IMR-90 (cell line): ENCODE measurements around the gene ZC3H12D. TPM values are rescaled to one million over a fixed set of nuclear protein-coding genes. Genes with fewer than 3 reads are reported as not detected.

Experiments used
- ATAC-seq: fragments of 200-7000 bp; cut with Tn5 transposase; 2 replicates; pipeline ENCODE4 v1.9.1; 2020; ENCODE audit warnings: low read depth, mild to moderate bottlenecking, moderate library complexity
- BruUV-seq: library from RNA; stranded (reverse); fragments of 400-500 nt; replicated peaks from 2 replicates; lab custom pipeline; 2021; lab: Mats Ljungman, UMichigan
- CTCF ChIA-PET: fragments of 300-600 bp; formaldehyde crosslinking; extraction: SDS; loops from one replicate; lab custom pipeline; 2021; ENCODE audit warnings: antibody characterized with exemption; lab: Yijun Ruan, JAX
- POLR2A ChIA-PET: fragments of 300-600 bp; sonication (Branson Sonifier 250); formaldehyde crosslinking; loops from one replicate; lab custom pipeline; 2022; ENCODE audit warnings: antibody characterized with exemption; ENCODE audit not compliant: unreplicated experiment; lab: Charles Lee
- DNase-seq: peaks from one replicate; pipeline ENCODE4 v3.0.0; 2013
- H2AFZ ChIP-seq: replicated peaks from 2 replicates; pipeline ENCODE3; 2013; ENCODE audit warnings: low read length, mild to moderate bottlenecking; ENCODE audit not compliant: poor library complexity
- H2AK5ac ChIP-seq: 2 replicates; pipeline ENCODE4 v1.6.1; 2013; ENCODE audit warnings: low read depth, low read length, inconsistent platforms
- H2AK9ac ChIP-seq: replicated peaks from 2 replicates; pipeline ENCODE3; 2013; ENCODE audit warnings: mild to moderate bottlenecking, low read depth, low read length, moderate library complexity; ENCODE audit not compliant: poor library complexity
- H2BK120ac ChIP-seq: 2 replicates; pipeline ENCODE4 v1.6.1; 2013; ENCODE audit warnings: low read depth, low read length, inconsistent platforms
- H2BK15ac ChIP-seq: 3 replicates; pipeline ENCODE4 v1.6.1; 2013; ENCODE audit warnings: low read depth, low read length, inconsistent platforms
- H2BK20ac ChIP-seq: 2 replicates; pipeline ENCODE4 v1.6.1; 2013; ENCODE audit warnings: low read depth, mild to moderate bottlenecking, inconsistent platforms, low read length, moderate library complexity
- H2BK5ac ChIP-seq: 2 replicates; pipeline ENCODE4 v1.6.1; 2013; ENCODE audit warnings: mild to moderate bottlenecking, low read depth, low read length, inconsistent platforms; ENCODE audit not compliant: poor library complexity, severe bottlenecking
- H3K14ac ChIP-seq: replicated peaks from 2 replicates; pipeline ENCODE4 v1.6.1; 2013; ENCODE audit warnings: low read depth, low read length, inconsistent platforms
- H3K18ac ChIP-seq: 2 replicates; pipeline ENCODE4 v1.6.1; 2013; ENCODE audit warnings: low read depth, low read length, control low read depth
- H3K23ac ChIP-seq: 2 replicates; pipeline ENCODE4 v1.6.1; 2013; ENCODE audit warnings: low read depth, low read length, inconsistent platforms
- H3K27ac ChIP-seq: 2 replicates; pipeline ENCODE4 v1.5.1; 2013; ENCODE audit warnings: mild to moderate bottlenecking, control low read depth, low read length; ENCODE audit not compliant: insufficient read depth
- H3K27me3 ChIP-seq: 2 replicates; pipeline ENCODE4 v1.6.1; 2013; ENCODE audit warnings: low read length; ENCODE audit not compliant: control insufficient read depth, insufficient read depth
- H3K36me3 ChIP-seq: 2 replicates; pipeline ENCODE4 v1.6.1; 2013; ENCODE audit warnings: low read length, mixed read lengths; ENCODE audit not compliant: control insufficient read depth, insufficient read depth
- H3K4ac ChIP-seq: 2 replicates; pipeline ENCODE4 v1.6.1; 2013; ENCODE audit warnings: low read depth, low read length, inconsistent platforms
- H3K4me1 ChIP-seq: 2 replicates; pipeline ENCODE4 v1.6.1; 2013; ENCODE audit warnings: low read length, mixed read lengths; ENCODE audit not compliant: control insufficient read depth, insufficient read depth
- H3K4me2 ChIP-seq: 2 replicates; pipeline ENCODE4 v1.6.1; 2013; ENCODE audit warnings: low read depth, mild to moderate bottlenecking, control low read depth, low read length, moderate library complexity
- H3K4me3 ChIP-seq: 2 replicates; pipeline ENCODE4 v1.5.1; 2013; ENCODE audit warnings: low read depth, mild to moderate bottlenecking, control low read depth, low read length, moderate library complexity; ENCODE audit not compliant: insufficient read depth
- H3K56ac ChIP-seq: 2 replicates; pipeline ENCODE4 v1.6.1; 2013; ENCODE audit warnings: low read length, inconsistent platforms; ENCODE audit not compliant: insufficient read depth; ENCODE audit errors: extremely low read depth
- H3K79me1 ChIP-seq, 2 experiments: 2 replicates each; pipeline ENCODE4 v1.6.1; 2013; ENCODE audit warnings: low read length in 2 of 2, inconsistent platforms in 1 of 2, low read depth in 1 of 2
- H3K9ac ChIP-seq: 2 replicates; pipeline ENCODE4 v1.6.1; 2013; ENCODE audit warnings: low read depth, low read length, control low read depth
- H3K9me1 ChIP-seq: 2 replicates; pipeline ENCODE4 v1.6.1; 2013; ENCODE audit warnings: low read length, inconsistent platforms; ENCODE audit not compliant: insufficient read depth
- H3K9me3 ChIP-seq: 2 replicates; pipeline ENCODE4 v1.6.1; 2013; ENCODE audit warnings: low read length; ENCODE audit not compliant: control insufficient read depth, insufficient read depth
- H4K20me1 ChIP-seq: 2 replicates; pipeline ENCODE4 v1.6.1; 2013; ENCODE audit warnings: low read length, inconsistent platforms; ENCODE audit not compliant: insufficient read depth
- H4K5ac ChIP-seq: 2 replicates; pipeline ENCODE4 v1.6.1; 2013; ENCODE audit warnings: mild to moderate bottlenecking, low read depth, low read length, control low read depth
- H4K8ac ChIP-seq, 2 experiments: 2 replicates each; pipeline ENCODE4 v1.6.1; 2013; ENCODE audit warnings: low read depth in 2 of 2, low read length in 2 of 2, control low read depth in 1 of 2, inconsistent platforms in 1 of 2
- H4K91ac ChIP-seq: 2 replicates; pipeline ENCODE4 v1.6.1; 2013; ENCODE audit warnings: low read depth, low read length, inconsistent platforms; ENCODE audit not compliant: insufficient read depth
- CHD1 ChIP-seq: IDR thresholded peaks from 2 replicates; pipeline ENCODE4 v1.6.1; 2012; ENCODE audit warnings: low read depth, low read length, improper control_type of control experiment
- MAZ ChIP-seq: IDR thresholded peaks from 2 replicates; pipeline ENCODE4 v1.6.1; 2012; ENCODE audit warnings: low read depth, mild to moderate bottlenecking, low read length, improper control_type of control experiment, moderate library complexity, borderline replicate concordance
- USF2 ChIP-seq: fragments of 150-350 bp; IDR thresholded peaks from 2 replicates; pipeline ENCODE4 v1.6.1; 2017; ENCODE audit warnings: mild to moderate bottlenecking, antibody characterized with exemption, low read length, low read depth
- WGBS, 2 experiments: methylation state at CpG; one replicate each; pipeline versions ENCODE4 v1.1.5 to v1.1.7; 2013; ENCODE audit warnings: missing lambda C conversion rate in 2 of 2; ENCODE audit not compliant: insufficient read length in 1 of 2; ENCODE audit errors: extremely low coverage in 2 of 2; 5-methylcytosine and 5-hydroxymethylcytosine counted together
- dilution Hi-C: fragments of 300-500 bp; cut with HindIII; formaldehyde crosslinking; loops from one replicate; pipeline ENCODE4 v1.14.3; 2018; ENCODE audit warnings: low sequenced_read_pairs; ENCODE audit not compliant: unreplicated experiment
- in situ Hi-C: fragments of 300-500 bp; cut with MboI; formaldehyde crosslinking; loops from 3 replicates; pipeline ENCODE4 v1.14.3; 2019; ENCODE audit warnings: low sequenced_read_pairs, inconsistent platforms, mixed read lengths
- intact Hi-C: fragments of 100-400 bp; cut with micrococcal nuclease; formaldehyde crosslinking; loops from 2 replicates; pipeline ENCODE4 v1.10.0; 2022
- polyA plus RNA-seq, 3 experiments: library from polyadenylated mRNA; depleted of rRNA; stranded (reverse); fragments of >200 nt; gene quantifications; 2 replicates each; pipeline ENCODE4 v1.2.3, GENCODE V29; 2012; ENCODE audit warnings: low replicate concordance in 1 of 3
- total RNA-seq: library from RNA; depleted of rRNA; stranded (reverse); fragments of >200 nt; gene quantifications from 2 replicates; pipeline ENCODE4 v1.2.3, GENCODE V29; 2012

ZC3H12D gene
- total and polyA plus RNA-seq, 2 of the 4 experiments (the other 2 are of a cell fraction) = under 0.01 to 0.12 TPM

DNA sequence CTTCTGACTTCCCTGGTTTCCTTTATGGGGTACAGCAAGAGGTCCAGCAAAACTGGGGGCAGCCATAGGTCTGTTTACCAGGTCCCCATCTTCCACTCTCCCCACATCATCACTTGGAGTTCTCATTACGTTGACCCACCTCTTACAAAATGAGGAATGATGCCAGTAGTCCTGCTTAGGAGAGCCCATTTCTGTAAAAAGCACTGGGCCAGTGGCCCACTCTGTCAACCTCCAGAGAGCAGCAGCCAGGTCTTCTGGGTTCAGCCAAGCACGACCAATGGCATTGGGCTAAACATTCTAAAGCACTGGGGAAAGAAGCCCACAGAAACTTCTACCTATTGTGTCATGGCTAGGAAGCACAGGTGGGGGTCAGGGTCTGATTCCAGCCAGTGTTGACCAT, 13.9 kb downstream of the ZC3H12D start:
- no peak overlapping the region for H3K4me3 ChIP-seq
- DNase-seq = no peak
- peaks cover 25% of the 10 kb centered on the region for H3K27me3 ChIP-seq
- H3K9ac ChIP-seq = no peak overlapping the region
- H3K14ac ChIP-seq = no peak overlapping the region
- no peak overlapping the region for H2BK20ac ChIP-seq
- no peak for TF ChIP-seq USF2
- TF ChIP-seq CHD1 = no peak
- TF ChIP-seq MAZ = no peak
- no peak overlapping the region for H2AFZ ChIP-seq
- no peak overlapping the region for H4K8ac ChIP-seq
- CTCF ChIA-PET = no interaction called here
- no peak overlapping the region for H3K23ac ChIP-seq
- H3K79me1 ChIP-seq = no peaks in the 10 kb centered on the region
- no peak overlapping the region for H3K18ac ChIP-seq
- H2AK9ac ChIP-seq = no peak overlapping the region
- no TSS peak for BruUV-seq
- ATAC-seq = no peak
- POLR2A ChIA-PET = no interaction called here
- H3K9me3 ChIP-seq = no peaks in the 10 kb centered on the region
- H2BK5ac ChIP-seq = no peak overlapping the region
- H2BK15ac ChIP-seq = no peak overlapping the region
- no peaks in the 10 kb centered on the region for H3K36me3 ChIP-seq
- no peak overlapping the region for H3K56ac ChIP-seq
- no peak overlapping the region for H3K4ac ChIP-seq
- intact Hi-C loops (no loop called here), dilution Hi-C loops (no loop called here), in situ Hi-C loops (no loop called here)
- H3K4me1 ChIP-seq = no peaks in the 10 kb centered on the region
- H4K91ac ChIP-seq = no peak overlapping the region
- no peak overlapping the region for H3K27ac ChIP-seq
- 80% methylated on average over 1 of the region's 2 CpGs; no CpG with 5 or more reads in 1 of the 2 experiments for WGBS, 2 experiments
- H2BK120ac ChIP-seq = no peak overlapping the region
- no peaks in the 10 kb centered on the region for H3K9me1 ChIP-seq
- no peak overlapping the region for H4K5ac ChIP-seq
- H3K4me2 ChIP-seq = no peak overlapping the region
- no peak overlapping the region for H2AK5ac ChIP-seq
- no peaks in the 10 kb centered on the region for H4K20me1 ChIP-seq
